GM19467 (cell line): ENCODE data around the gene IL17REL.
"Not testable (repeated sequence)": the region's sequence is repeated elsewhere in the genome, so short reads cannot be mapped to it uniquely, and the experiment has no call there.

Source experiments
- ATAC-seq: cut with Tn5 transposase; IDR thresholded peaks from one replicate; pipeline ENCODE4 v1.9.1; 2021; ENCODE audit warnings: mild to moderate bottlenecking, moderate library complexity; ENCODE audit not compliant: unreplicated experiment

The IL17REL gene

DNA sequence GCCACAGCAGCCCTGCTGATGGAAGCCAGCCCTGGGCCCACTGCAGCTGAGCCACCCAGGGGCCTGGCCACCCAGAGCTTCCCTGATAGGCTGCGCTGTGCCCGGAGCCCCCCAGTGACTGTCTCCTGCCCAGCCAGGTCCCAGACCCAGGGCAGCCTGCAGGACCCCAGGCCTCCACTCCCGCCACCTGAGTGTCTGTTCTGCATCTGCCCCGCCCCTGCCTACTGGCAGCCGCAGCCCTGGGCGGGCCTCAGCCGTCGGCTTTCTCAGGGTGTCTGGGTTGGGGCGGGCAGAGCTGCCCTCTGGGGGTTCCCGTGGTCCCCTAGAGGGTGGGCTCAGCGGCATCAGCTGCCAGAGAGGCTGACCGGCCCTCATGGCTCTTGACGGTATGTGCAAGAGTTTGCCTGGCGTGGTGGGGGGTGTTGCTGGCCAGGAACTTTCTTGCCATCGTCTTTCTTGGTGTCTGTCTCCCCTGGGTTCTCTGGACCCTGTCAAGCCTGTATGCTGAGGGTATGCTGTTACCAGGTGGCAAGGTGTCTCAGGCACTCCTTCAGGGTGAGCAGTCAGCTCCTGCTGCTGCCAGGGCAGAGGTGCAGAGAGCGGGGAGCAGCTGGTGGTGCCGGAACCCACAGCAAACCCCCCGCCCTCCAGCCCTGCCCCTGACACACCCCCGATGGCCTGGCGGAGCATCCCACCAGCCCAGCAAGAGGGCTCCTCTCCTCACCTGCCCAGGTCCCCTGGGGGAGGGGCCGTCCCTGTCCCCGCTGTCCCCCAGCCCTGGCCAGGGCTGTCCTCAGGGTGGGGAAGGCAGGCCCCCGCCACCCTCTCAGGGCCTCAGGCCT, 64.2 kb downstream of the IL17REL start:
- no peak for ATAC-seq

DNA sequence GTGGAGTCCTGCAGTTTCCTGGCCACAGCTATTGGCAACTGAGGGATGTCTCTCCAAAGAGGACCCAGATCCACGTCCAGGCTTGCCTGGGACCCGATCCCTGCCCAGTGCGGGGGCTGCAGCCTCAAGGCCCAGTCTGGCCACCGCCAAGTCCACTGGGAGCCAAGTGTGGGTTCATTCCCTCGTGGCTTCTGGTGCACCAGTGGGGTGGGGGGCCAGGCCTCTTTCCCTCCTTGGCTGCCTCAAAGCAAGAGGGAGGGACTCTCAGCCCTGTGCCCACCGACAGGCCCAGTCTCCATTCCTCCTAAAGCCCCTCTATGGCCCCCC, 65.3 kb downstream of the IL17REL start:
- no peak for ATAC-seq

DNA sequence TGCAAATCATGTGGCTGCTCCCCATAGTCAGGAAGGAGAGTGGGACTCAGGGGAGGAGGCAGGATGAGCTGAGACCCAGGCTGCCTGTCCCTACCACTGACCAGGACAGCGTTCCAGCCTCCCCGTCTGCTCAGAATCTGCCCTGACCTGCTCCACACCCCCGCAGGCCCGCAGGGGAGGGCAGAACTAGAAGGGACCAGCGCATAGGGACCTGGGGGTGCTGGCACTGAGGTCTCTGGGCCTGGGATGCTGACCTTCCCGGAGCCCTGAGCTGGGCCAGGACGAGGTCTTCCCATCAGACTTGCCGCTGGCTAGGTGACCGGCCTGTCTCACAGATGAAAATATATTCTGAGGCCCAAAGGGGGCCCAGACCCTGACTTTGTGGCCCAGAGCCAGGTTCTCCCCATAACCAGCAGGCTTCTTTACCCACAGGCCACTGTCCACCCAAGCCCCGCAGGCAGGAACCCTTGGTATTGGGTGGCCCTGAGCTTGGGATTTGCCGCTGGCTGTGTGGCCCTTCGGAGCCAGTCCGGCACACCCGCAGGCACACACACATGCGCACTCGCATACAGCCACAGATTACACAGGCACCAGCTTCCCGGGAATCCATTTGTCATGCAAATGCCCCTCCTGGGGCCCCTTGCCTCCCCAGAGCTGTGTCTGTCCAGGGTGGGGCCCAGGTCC, 65.8 kb downstream of the IL17REL start:
- no peak for ATAC-seq

DNA sequence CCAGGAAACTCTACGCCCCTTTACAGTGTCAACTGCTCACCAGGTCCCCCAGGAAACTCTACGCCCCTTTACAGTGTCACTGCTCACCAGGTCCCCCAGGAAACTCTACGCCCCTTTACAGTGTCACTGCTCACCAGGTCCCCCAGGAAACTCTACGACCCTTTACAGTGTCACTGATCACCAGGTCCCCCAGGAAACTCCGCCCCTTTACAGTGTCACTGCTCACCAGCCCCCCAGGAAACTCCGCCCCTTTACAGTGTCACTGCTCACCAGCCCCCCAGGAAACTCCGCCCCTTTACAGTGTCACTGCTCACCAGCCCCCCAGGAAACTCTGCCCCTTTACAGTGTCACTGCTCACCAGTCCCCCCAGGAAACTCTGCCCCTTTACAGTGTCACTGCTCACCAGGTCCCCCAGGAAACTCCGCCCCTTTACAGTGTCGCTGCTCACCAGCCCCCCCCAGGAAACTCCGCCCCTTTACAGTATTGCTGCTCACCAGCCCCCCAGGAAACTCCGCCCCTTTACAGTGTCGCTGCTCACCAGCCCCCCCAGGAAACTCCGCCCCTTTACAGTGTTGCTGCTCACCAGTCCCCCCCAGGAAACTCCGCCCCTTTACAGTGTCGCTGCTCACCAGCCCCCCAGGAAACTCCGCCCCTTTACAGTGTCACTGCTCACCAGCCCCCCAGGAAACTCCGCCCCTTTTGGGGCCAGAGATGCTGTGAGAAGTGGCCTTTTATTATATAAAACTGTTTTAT, 67.3 kb downstream of the IL17REL start:
- not testable (repeated sequence) for ATAC-seq
